K562 (cell line): Measurements from ENCODE around the gene MFSD6L. TPM values are rescaled to one million over a fixed set of nuclear protein-coding genes. Genes with fewer than 3 reads are reported as not detected.

Source experiments
- ATAC-seq: fragments of 200-7000 bp; cut with Tn5 transposase; 3 replicates; pipeline ENCODE4 v1.9.1; 2020; ENCODE audit warnings: moderate library complexity
- BruUV-seq: library from RNA; stranded (reverse); fragments of 400-500 nt; replicated peaks from 2 replicates; lab custom pipeline; 2021; lab: Mats Ljungman, UMichigan
- CTCF ChIA-PET: fragments of 300-600 bp; formaldehyde crosslinking; extraction: SDS; loops from one replicate; lab custom pipeline; 2021; ENCODE audit warnings: low intra/inter-chr PET ratio; lab: Yijun Ruan, JAX
- POLR2A ChIA-PET: fragments of 300-600, 350-650 bp; sonication (Branson Sonifier 250); formaldehyde crosslinking; extraction: SDS; loops from one replicate; lab custom pipeline; 2021; ENCODE audit warnings: antibody characterized with exemption, inconsistent platforms; lab: Yijun Ruan, JAX
- DNase-seq, 4 experiments: peaks; one replicate each; pipeline versions ENCODE4 v3.0.0 to v3.0.0-alpha.2; 2011 to 2018; ENCODE audit warnings: low spot score in 3 of 4, mixed read lengths in 3 of 4; ENCODE audit errors: extremely low read depth in 1 of 4
- FAIRE-seq: peaks from 2 replicates; lab custom pipeline; 2011; peaks lifted over from hg19 to GRCh38; lab: Jason Lieb, UNC
- H2AFZ ChIP-seq: 2 replicates; pipeline ENCODE4 v1.6.0; 2011; ENCODE audit warnings: low read depth, low read length, control low read depth, inconsistent platforms
- H3K27ac ChIP-seq: fragments of 200-600 bp; 3 replicates; pipeline ENCODE4 v1.8.0; 2011; ENCODE audit warnings: low read depth, mild to moderate bottlenecking, control low read depth, inconsistent platforms, low read length, moderate library complexity, mixed read lengths; ENCODE audit errors: extremely low read depth
- H3K27me3 ChIP-seq, 2 experiments: fragments of 300-600 bp in 1 of 2; 2 replicates in 1 of 2; 3 replicates in 1 of 2; pipeline versions ENCODE4 v1.6.0 to v1.8.0; 2011; ENCODE audit warnings: inconsistent platforms in 2 of 2, low read length in 2 of 2, mild to moderate bottlenecking in 1 of 2, mixed read lengths in 1 of 2, moderate library complexity in 1 of 2; ENCODE audit not compliant: control insufficient read depth in 2 of 2, insufficient read depth in 2 of 2
- H3K36me3 ChIP-seq: fragments of 300-600 bp; 3 replicates; pipeline ENCODE4 v1.8.0; 2011; ENCODE audit warnings: mild to moderate bottlenecking, low read length, inconsistent platforms; ENCODE audit not compliant: control insufficient read depth, insufficient read depth
- H3K4me1 ChIP-seq, 2 experiments: fragments of 200-600 bp in 1 of 2; replicated peaks in 1 of 2; 2 replicates in 1 of 2; 3 replicates in 1 of 2; pipeline versions ENCODE4 v1.5.1 to v1.8.0; 2011; ENCODE audit warnings: inconsistent platforms in 2 of 2, low read length in 2 of 2, mild to moderate bottlenecking in 1 of 2, mixed read lengths in 1 of 2, moderate library complexity in 1 of 2; ENCODE audit not compliant: control insufficient read depth in 2 of 2, insufficient read depth in 2 of 2
- H3K4me2 ChIP-seq: 2 replicates; pipeline ENCODE4 v1.6.1; 2011; ENCODE audit warnings: low read length, control low read depth, inconsistent platforms, mixed read lengths; ENCODE audit not compliant: insufficient read depth
- H3K4me3 ChIP-seq: fragments of 200-600 bp; sonication (generic), shearing (Covaris generic); 2 replicates; pipeline ENCODE4 v1.5.1; 2016; ENCODE audit warnings: control low read depth, inconsistent platforms
- H3K79me2 ChIP-seq: fragments of 200-600 bp; 3 replicates; pipeline ENCODE4 v1.8.0; 2011; ENCODE audit warnings: low read length, inconsistent platforms; ENCODE audit not compliant: control insufficient read depth, insufficient read depth
- H3K9ac ChIP-seq, 2 experiments: 2 replicates each; pipeline versions ENCODE4 v1.6.0 to v1.6.1; 2011; ENCODE audit warnings: low read depth in 2 of 2, low read length in 2 of 2, control low read depth in 1 of 2, inconsistent platforms in 1 of 2, mild to moderate bottlenecking in 1 of 2, mixed read lengths in 1 of 2; ENCODE audit not compliant: insufficient read depth in 1 of 2
- H3K9me1 ChIP-seq: one replicate; pipeline ENCODE4 v1.6.0; 2011; ENCODE audit warnings: inconsistent platforms, mild to moderate bottlenecking, low read length, moderate library complexity; ENCODE audit not compliant: control insufficient read depth, insufficient read depth
- H3K9me3 ChIP-seq: replicated peaks from 2 replicates; pipeline ENCODE4 v1.5.1; 2011; ENCODE audit warnings: low read depth, low read length, inconsistent platforms; ENCODE audit not compliant: control insufficient read depth, insufficient read depth
- H4K20me1 ChIP-seq: replicated peaks from 2 replicates; pipeline ENCODE4 v1.6.1; 2011; ENCODE audit warnings: low read length, inconsistent platforms, mixed read lengths; ENCODE audit not compliant: control insufficient read depth, insufficient read depth
- CHD7 ChIP-seq: fragments of 200-600 bp; sonication (generic); IDR thresholded peaks from one replicate; pipeline ENCODE4 v1.6.1; 2012; ENCODE audit warnings: mild to moderate bottlenecking, low read depth, low read length, inconsistent platforms
- HDAC1 ChIP-seq, 2 experiments: fragments of 450-650 bp; IDR thresholded peaks; 2 replicates each; pipeline ENCODE4 v1.6.1; 2016 to 2017; ENCODE audit warnings: inconsistent platforms in 1 of 2, mild to moderate bottlenecking in 1 of 2, moderate library complexity in 1 of 2
- TRIM25 ChIP-seq: fragments of 450-650 bp; IDR thresholded peaks from 2 replicates; pipeline ENCODE4 v1.7.0; 2016; ENCODE audit warnings: borderline replicate concordance
- ZNF277 ChIP-seq: fragments of 250-450 bp; sonication (Bioruptor Pico); IDR thresholded peaks from 2 replicates; pipeline ENCODE4 v1.8.0; 2022; ENCODE audit warnings: inconsistent platforms, mild to moderate bottlenecking, moderate library complexity, borderline replicate concordance
- WGBS: fragments of 100-300 bp; shearing (Covaris generic); methylation state at CpG from one replicate; pipeline ENCODE4 v1.1.6; 2016; ENCODE audit warnings: low coverage, mixed read lengths; ENCODE audit not compliant: insufficient coverage; ENCODE audit errors: missing lambda C conversion rate; 5-methylcytosine and 5-hydroxymethylcytosine counted together
- in situ Hi-C: fragments of 300-500 bp; cut with MboI; formaldehyde crosslinking; loops from 4 replicates; pipeline ENCODE4 v1.15.0; 2018; ENCODE audit warnings: inconsistent platforms, mixed read lengths
- intact Hi-C: fragments of 100-400 bp; cut with micrococcal nuclease; formaldehyde crosslinking; loops from 2 replicates; pipeline ENCODE4 v1.14.2; 2022
- polyA plus RNA-seq, 8 experiments: library from polyadenylated mRNA; depleted of rRNA in 4 of 8; stranded (reverse) in 5 of 8; unstranded in 3 of 8; fragments of >200 nt; fragmentation: Nextera tagmentation in 2 of 8; fragmentation: Illumina TruSeq in 1 of 8; extraction: Ambion mirVana in 2 of 8; extraction: Trizol in 1 of 8; gene quantifications; 2 replicates each; pipeline versions ENCODE4 v1.2.1 to v1.2.3, GENCODE V29; 2011 to 2014; ENCODE audit warnings: inconsistent platforms in 1 of 8, missing spikeins in 1 of 8
- total RNA-seq, 7 experiments: library from RNA; depleted of rRNA in 6 of 7; stranded (reverse); fragments of >200 nt in 6 of 7; fragmentation: Illumina TruSeq in 2 of 7; extraction: Trizol in 2 of 7; gene quantifications; 2 replicates each; pipeline versions ENCODE4 v1.2.1 to v1.2.3, GENCODE V29; 2011 to 2021; ENCODE audit warnings: low replicate concordance in 1 of 7

MFSD6L gene
- total and polyA plus RNA-seq, 9 of the 15 experiments (the other 6 are each of a cell fraction or from before 2014, with no cell fraction given) = not detected

- H3K79me2 ChIP-seq = no peaks in the 10 kb centered on the region
- no peak overlapping the region for H3K9ac ChIP-seq
- H3K9me1 ChIP-seq = no peaks in the 10 kb centered on the region
- H4K20me1 ChIP-seq = no peaks in the 10 kb centered on the region
- FAIRE-seq = no peak
- H3K9me3 ChIP-seq = no peaks in the 10 kb centered on the region
- no peak overlapping the region for H3K27ac ChIP-seq
- no TSS peak for BruUV-seq
- no peak for DNase-seq
- WGBS = 2% methylated on average over 9 of the region's 9 CpGs
- no peaks in the 10 kb centered on the region for H3K4me1 ChIP-seq
- no peak overlapping the region for H3K4me3 ChIP-seq
- H3K4me2 ChIP-seq = no peak overlapping the region
- CTCF ChIA-PET = no interaction called here
- intact Hi-C loops (no loop called here), in situ Hi-C loops (no loop called here)
- ATAC-seq = no peak
- no peaks in the 10 kb centered on the region for H3K36me3 ChIP-seq
- peaks cover 0 to 2% of the 10 kb centered on the region in 2 experiments; a peak in 1 of 5 replicates for H3K27me3 ChIP-seq
- H2AFZ ChIP-seq = no peak overlapping the region
- POLR2A ChIA-PET = interaction anchor here (1.2 kb wide), 1 partner anchor 43 kb away, joined by 3 read pairs; no protein-coding TSS in a partner anchor
- TF ChIP-seq HDAC1 (IDR thresholded peaks at IDR 0.05) (no peak), ZNF277 (no peak), CHD7 (no peak), TRIM25 (no peak)
These were observed 45.4 kb upstream of the MFSD6L start for GRCh38 chr17:8844229-8845218.
